SKM-1 (cell line): ENCODE results near the gene IQGAP1.
"Not testable (repeated sequence)": the region's sequence is repeated elsewhere in the genome, so short reads cannot be mapped to it uniquely, and the experiment has no call there.

Experiments
- DNase-seq: peaks from one replicate; lab custom pipeline; 2025; ENCODE audit not compliant: unreplicated experiment; lab: John Stamatoyannopoulos, UW

Gene IQGAP1

GRCh38 chr15:90376789-90377188, 11.3 kb upstream of the IQGAP1 start:
- no peak for DNase-seq

- DNase-seq: no peak
Observed at GRCh38 chr15:90379263-90379662, 8.8 kb upstream of the IQGAP1 start.

- DNase-seq: no peak
Observed at GRCh38 chr15:90381515-90381914, 6.5 kb upstream of the IQGAP1 start.

DNA sequence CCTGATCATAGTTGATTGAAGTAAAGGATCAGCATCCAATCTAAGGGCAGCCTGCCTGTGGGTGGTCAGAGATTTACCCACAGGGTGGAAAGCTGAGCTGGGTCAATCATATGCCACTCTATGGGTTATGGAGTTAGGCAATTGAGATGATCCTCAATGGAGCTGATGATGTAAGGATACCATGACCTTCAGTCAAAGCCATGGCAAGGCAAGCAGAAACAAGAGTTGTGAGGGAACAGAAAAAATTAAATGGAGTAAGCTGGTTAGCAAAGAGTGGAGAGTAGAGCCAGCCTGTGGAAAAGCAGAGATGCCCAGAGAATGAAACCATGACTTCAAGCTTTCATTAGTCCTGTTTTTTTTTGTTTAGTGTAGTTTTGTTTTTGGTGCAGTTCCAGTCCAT, 5.7 kb upstream of the IQGAP1 start:
- DNase-seq: no peak

DNA sequence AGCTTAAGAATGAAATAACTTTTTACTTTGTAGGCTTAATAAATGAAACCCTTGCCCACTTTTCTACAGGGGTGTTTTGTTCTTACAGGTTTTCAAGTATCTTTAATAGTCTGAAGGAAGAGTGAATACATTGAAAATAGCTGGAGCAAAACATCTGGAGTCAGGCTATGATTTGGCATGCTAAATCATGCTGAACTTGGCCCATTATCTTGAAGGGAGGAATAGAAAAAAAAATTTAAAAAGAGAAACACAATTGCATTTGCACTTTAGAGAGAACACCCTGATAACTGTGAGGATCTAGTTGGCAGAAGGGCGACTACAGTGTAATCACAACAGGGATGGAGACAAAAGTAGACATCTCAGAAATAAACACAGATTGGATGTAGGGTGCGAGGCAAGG, 1.8 kb upstream of the IQGAP1 start:
- no peak for DNase-seq

DNA sequence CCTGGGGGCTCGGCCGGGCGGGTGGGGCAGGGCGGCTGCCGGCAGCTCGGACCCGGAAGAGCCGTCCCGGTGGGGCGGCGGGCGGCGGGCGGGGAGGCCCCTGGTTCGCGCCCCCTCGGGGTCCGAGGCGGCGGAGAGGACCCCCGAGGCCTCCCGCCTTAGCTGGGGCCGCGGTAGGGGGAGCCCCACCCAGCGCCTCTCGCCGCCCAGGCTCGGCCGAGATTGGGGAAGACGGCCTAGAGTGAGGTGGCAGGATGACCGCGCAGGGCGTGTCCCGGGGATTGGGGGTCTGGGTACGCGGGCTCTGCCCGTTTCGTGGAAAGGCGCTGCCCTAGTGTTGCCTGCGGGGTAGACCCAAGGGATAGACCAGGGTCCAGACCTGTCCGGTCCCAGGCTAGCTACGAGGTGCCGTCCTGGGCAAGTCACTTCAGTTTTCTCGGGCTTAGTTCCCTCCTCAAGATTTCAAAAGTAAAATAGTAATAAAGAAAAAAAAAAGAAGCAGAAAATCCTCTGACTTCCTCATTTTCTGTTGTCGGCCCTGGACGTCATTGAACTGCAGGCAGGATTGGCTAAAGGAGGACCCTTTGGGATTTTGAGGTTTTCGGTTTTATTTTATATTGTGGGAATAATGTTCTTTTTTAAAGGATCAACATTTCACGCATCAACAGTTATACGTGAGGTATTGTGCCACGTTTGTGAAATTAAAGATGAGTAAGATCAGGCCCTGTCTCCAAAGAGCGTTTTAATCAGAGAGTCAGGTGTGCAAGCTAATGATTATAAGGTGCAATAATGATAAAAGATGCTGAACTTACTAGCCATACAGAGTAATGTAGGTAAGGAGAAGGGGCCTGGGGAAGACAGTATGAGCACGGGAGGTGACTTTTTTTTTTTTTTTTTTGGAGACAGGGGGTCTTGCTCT, 679 bp downstream of the IQGAP1 start:
- peak; percentile 69 for DNase-seq

DNA sequence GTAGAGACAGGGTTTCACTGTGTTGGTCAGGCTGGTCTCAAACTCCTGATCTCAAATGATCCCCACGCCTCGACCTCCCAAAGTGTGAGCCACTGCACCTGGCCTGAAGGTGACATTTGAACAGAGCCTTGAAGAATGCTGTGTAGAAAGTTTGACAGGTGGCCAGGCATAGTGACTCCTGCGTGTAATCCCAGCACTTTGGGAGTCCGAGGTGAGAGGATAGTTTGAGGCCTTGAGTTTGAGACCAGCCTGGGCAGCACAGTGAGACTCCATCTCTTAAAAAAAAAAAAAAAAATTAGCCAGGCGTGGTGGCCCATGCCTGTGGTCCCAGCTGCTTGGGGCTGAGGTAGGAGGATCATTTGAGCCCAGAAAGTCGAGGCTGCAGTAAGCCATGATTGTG, 1.5 kb downstream of the IQGAP1 start:
- no peak for DNase-seq

DNA sequence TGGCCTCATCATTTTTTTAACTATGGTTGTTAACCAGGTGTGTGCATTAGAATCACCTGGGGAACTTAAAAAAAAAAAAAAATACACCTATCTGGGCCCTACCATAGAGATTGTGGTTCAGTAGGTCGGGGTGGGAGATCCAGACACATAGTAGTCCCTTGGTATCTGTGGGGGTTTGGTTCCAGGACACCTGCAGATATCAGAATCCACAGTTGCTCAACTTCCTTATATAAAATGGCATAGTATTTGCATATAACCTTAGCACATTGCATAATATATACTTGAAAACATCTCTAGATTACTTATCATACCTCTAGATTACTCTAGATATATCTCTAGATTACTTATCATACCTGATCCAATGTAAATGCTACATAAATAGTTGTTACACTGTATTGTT, 5.0 kb downstream of the IQGAP1 start:
- DNase-seq: no peak

DNA sequence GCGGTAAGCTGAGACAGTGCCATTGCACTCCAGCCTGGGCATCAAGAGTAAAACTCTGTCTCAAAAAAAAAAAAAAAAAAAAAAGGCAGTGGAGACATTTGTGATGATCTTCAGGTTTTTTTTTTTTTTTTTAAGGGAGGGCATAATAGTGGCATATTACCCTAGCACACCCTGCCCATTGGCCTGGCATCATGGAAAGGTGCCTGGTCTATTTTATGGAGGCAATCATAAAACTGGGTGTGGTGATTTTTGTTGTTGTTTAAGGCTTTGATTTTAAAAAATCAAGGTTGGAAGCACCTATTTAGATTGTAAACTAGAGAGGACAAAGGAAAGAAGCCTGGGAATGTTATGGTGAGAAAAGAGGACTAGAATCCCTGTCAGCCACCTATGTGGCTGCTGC, 6.0 kb downstream of the IQGAP1 start:
- DNase-seq: no peak

DNA sequence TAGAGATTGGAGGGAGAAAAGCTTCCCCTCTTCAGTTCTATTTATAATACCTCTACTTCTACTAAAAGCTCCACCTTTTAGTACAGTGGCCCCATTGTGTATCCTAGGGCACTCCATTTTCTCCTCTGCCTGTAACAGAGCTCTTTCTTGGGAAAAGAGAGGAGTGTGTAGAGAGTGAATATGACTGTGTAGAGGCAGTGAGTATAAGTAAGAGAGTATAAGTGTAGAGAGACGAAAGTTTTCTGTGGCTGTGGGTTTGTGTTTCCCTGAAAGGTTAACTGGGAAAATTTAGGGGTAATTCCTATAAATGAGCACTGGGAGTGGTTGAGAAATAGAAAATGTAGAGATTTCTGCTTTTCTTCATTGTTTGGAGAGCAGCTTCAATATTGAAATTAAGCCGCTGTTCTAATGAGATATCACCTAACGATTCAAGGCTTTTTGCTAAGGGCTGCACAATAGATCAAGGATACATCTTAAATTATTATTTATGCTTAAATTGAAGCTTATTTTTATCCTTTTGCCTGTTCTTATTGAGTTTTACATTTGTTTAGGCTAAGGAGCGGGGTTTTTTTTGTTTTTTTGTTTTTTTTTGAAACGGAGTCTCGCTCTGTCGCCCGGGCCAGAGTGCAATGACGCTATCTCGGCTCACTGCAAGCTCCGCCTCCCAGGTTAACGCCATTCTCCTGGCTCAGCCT, 6.9 kb downstream of the IQGAP1 start:
- DNase-seq: no peak

DNA sequence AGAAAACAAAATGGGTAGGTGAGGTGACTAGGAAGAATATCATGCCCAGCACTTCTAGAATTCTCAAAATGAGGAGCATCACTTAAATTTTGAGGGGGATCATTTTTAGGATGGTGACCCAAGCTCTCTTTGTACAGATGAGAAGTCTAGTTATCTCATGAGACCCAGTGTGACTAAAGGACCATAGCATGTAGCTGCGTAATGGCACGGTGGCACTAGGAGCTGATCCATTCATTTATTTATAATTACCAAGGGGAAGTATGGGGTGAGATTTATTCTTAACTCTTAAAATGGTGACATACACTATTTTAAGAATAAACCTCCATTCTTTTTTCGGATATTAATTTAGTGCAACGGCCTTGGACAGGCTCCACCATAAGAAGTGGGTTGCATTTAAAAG, 8.3 kb downstream of the IQGAP1 start:
- no peak for DNase-seq

DNA sequence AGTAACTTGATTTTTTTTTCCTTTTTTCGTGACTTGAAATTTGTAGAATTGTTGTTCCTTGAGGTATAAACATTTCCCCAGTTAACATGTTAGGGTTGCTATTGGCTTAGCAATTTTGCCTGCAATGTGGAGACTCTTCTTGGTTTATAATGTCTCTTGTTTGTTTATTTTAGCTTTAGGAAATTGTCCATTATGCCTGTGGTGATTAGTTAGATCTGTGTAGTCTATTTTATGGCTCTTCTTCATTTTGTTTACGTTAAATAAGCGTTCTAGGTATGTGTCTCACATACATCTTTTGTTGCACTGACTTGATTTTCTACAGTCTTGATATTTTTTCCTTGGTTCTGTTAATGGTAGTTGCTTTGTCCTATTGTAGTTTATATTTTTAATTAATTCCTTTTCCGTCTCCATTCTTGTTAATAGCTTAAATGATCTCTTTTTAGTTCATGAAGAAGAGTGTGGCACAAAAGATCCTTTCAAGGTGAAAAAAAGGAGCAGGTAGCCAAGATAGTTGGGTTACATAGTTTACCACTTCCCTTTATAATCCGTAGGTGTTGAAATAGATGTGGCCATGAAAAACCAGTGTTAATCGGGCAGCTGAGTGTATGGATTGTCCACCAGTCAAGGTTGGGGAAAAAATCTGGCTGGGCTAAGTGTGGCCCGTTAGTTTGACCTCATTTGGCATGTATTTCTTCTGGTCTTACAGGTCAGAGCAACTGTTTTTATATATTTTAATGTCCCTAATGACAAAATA, 12.1 kb downstream of the IQGAP1 start:
- peak; percentile 43 for DNase-seq

- peak; percentile 95 for DNase-seq
Observed at GRCh38 chr15:90400759-90401314, 12.8 kb downstream of the IQGAP1 start.

DNA sequence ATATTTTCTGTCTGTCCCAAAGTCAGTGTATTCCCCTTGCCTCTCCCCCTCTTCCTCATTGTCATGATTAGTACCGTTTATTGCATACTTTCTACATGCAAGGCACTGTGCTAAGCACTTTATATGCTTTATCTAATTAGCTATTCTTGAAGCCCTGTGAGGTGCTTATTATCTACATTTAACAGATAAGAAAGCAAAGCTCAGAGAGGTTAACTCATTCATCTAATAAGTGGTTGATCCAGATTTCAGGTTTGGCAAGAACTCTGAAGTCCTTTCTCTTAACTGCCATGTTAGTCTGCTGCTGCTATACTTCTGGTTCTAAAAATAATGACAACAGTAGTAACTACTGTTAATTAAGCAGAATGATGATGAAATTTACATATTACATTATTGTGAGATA, 13.5 kb downstream of the IQGAP1 start:
- DNase-seq: no peak

DNA sequence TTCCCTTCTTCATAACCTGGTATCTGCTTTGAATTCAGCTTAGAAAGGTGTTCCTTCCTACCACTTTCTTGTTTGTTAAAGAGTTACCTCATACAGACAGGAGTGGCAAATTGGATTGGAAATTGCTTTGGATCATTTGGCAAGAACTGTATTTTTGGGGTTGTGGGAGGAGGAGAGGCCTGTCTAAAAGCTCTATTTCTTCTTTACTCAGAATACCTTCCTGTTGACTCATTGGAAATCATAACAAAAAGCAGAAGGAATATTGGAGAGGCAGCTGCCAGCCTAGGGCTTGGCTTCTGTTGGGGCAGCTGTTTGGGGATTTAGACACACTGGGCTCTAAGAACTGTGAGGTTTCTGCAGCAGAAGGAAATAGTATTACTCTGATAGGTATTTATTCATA, 14.2 kb downstream of the IQGAP1 start:
- DNase-seq: no peak

DNA sequence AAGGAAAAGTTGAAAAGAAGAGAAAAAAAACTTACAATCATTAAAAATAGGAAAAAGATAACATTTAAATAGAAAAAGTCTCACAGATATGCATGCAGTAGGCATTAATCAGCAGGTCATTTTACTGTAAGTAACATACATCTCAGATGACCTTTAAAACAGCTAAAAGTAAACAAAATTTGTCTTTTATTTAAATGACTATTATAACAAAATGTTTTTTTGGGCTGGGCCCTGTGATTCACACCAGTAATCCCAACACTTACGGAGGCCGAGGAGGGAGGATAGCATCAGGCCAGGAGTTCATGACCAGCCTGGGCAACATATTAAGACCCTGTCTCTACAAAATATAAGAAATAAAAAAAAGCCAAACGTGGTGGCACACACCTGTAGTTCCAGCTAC, 14.7 kb downstream of the IQGAP1 start:
- DNase-seq: no peak

DNA sequence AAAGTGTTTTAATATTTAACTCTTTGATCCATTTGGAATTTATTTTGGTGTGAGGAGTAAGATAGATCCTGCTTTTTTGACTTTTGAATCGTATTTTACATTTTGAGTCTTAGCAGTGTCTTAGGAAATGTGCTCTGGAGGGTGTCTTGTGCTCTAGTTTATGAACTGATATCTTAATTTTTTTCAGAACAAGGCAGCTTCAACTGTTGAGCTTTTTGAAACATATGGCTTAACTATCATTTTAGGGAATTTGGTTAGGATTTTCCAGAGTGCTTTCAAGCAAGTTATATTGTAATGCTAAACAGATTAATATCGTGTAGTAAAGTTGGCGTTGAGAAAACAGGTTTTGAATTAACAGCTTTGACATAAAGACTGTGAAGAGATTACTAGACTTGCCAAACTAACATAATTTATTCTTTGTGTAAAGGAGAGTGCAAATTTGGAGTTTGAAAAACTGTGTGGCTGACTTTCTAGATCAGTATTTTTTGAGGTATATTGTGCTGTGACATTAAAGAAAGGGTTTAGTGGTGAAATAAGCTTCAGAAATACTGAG, 17.1 kb downstream of the IQGAP1 start:
- DNase-seq: no peak

DNA sequence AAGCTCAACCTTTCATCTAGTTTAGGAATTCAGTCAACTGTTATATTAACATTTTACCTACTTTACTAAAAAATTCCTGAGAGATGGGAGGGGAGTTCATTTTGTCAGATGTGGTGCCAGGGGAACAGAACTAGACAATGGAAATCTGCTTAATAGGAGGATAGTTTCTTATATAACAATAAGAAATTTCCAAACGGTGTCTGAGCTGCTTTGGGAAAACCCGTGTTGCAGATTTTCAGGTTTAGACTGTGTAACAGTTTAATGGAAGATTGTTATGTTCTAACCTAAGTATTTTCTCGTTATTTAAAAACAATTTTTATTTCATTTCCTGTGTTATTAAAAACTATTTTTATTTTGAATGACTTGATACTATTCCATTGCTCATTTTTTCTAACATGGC, 19.3 kb downstream of the IQGAP1 start:
- no peak for DNase-seq

GRCh38 chr15:90407871-90408317, 19.9 kb downstream of the IQGAP1 start:
- no peak for DNase-seq

GRCh38 chr15:90408657-90409056, 20.6 kb downstream of the IQGAP1 start:
- DNase-seq: no peak

DNA sequence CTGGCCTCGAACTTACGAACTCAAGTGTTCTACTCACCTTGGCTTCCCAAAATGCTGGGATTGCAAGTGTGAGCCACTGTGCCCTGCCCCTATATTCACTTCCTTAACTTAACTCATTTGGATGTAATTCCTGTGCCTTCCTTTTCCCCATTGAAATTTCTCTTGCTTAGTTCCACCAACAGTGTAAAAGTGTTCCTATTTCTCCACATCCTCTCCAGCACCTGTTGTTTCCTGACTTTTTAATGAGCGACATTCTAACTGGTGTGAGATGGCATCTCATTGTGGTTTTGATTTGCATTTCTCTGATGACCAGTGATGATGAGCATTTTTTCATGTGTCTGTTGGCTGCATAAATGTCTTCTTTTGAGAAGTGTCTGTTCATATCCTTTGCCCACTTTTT, 21.5 kb downstream of the IQGAP1 start:
- DNase-seq: not testable (repeated sequence)
